Mammary epithelial cell (primary cell): ENCODE measurements around the gene EHF.

Experiments
- CTCF ChIP-seq, 2 donors: IDR thresholded peaks in 1 of 2; conservative IDR thresholded peaks in 1 of 2; 2 replicates each; pipeline ENCODE4 v1.5.1; 2011 to 2012; ENCODE audit warnings: inconsistent platforms in 2 of 2, low read length in 2 of 2, mild to moderate bottlenecking in 2 of 2, control low read depth in 1 of 2, low read depth in 1 of 2; ENCODE audit not compliant: insufficient read depth in 1 of 2; ENCODE audit errors: extremely low read depth in 1 of 2
- EZH2 ChIP-seq: IDR thresholded peaks from 2 replicates; pipeline ENCODE4 v1.6.1; 2012; ENCODE audit warnings: low read length, inconsistent platforms, borderline replicate concordance

- TF ChIP-seq CTCF (conservative IDR thresholded peaks at IDR 0.05 in 1 of 2, IDR thresholded peaks at IDR 0.05 in 1 of 2; ENCODE audit: extremely low read depth in 1 of 2, insufficient read depth in 1 of 2, low read depth in 1 of 2, low read length in 2 of 2), result no peak
- no peak for TF ChIP-seq EZH2
Observed at GRCh38 chr11:34676227-34676626, 55.3 kb downstream of the EHF start.
